ENCODE measurements around the gene HDAC7.

- no peak for TF ChIP-seq RAD21 (IDR thresholded peaks at IDR 0.05)
- TF ChIP-seq JUND (IDR thresholded peaks at IDR 0.05) = no peak
- no peak for TF ChIP-seq HNF4G (IDR thresholded peaks at IDR 0.05)
- TF ChIP-seq CTCF (IDR thresholded peaks at IDR 0.05; ENCODE audit: low read depth, low read length, missing input control) = no peak
- no peak for TF ChIP-seq TAF1 (conservative IDR thresholded peaks at IDR 0.05)
- TF ChIP-seq REST (IDR thresholded peaks at IDR 0.05) = no peak
- TF ChIP-seq RXRA (IDR thresholded peaks at IDR 0.05) = no peak
- TF ChIP-seq SP1 (IDR thresholded peaks at IDR 0.05) = no peak
- no peak for TF ChIP-seq MAX (IDR thresholded peaks at IDR 0.05)
- no peak for TF ChIP-seq YY1 (IDR thresholded peaks at IDR 0.05)
- TF ChIP-seq EGR1 (IDR thresholded peaks at IDR 0.05; ENCODE audit: low read depth in 2 of 2) = no peak
Observed at GRCh38 chr12:47778881-47779280, 40.8 kb downstream of the HDAC7 start.

Measured in liver (tissue), 3 donors.